Keratinocyte (primary cell): ENCODE results near the gene SPRED2. TPM values are rescaled to one million over a fixed set of nuclear protein-coding genes. Genes with fewer than 3 reads are reported as not detected.

Experiments used
- DNase-seq: peaks from one replicate; pipeline ENCODE4 v3.0.0-alpha.2; 2011; ENCODE audit warnings: low read depth, missing footprints, low spot score
- FAIRE-seq: peaks from 2 replicates; lab custom pipeline; 2011; peaks lifted over from hg19 to GRCh38; lab: Jason Lieb, UNC
- H2AFZ ChIP-seq: 2 replicates; pipeline ENCODE4 v1.6.0; 2012; ENCODE audit warnings: low read length, control low read depth, inconsistent platforms; ENCODE audit not compliant: control insufficient read depth
- H3K27ac ChIP-seq: 2 replicates; pipeline ENCODE4 v1.5.1; 2011; ENCODE audit warnings: low read length; ENCODE audit not compliant: control insufficient read depth, insufficient read depth
- H3K27me3 ChIP-seq: 3 replicates; pipeline ENCODE4 v1.6.0; 2011; ENCODE audit warnings: low read length; ENCODE audit not compliant: control insufficient read depth, insufficient read depth; ENCODE audit errors: extremely low read depth
- H3K36me3 ChIP-seq, 2 experiments: 2 replicates in 1 of 2; 3 replicates in 1 of 2; pipeline ENCODE4 v1.5.1; 2011; ENCODE audit warnings: low read length in 2 of 2, mild to moderate bottlenecking in 1 of 2; ENCODE audit not compliant: control insufficient read depth in 2 of 2, insufficient read depth in 2 of 2; ENCODE audit errors: extremely low read depth in 1 of 2
- H3K4me1 ChIP-seq: 3 replicates; pipeline ENCODE4 v1.5.1; 2011; ENCODE audit warnings: low read length; ENCODE audit not compliant: control insufficient read depth, insufficient read depth; ENCODE audit errors: extremely low read depth
- H3K4me2 ChIP-seq: 3 replicates; pipeline ENCODE4 v1.6.0; 2011; ENCODE audit warnings: low read depth, low read length; ENCODE audit not compliant: control insufficient read depth, insufficient read depth; ENCODE audit errors: extremely low read depth
- H3K4me3 ChIP-seq, 3 experiments: fragments of 200-600 bp in 1 of 3; sonication (generic) in 1 of 3; 2 replicates in 2 of 3; 3 replicates in 1 of 3; pipeline ENCODE4 v1.5.1; 2011 to 2016; ENCODE audit warnings: low read length in 3 of 3, mild to moderate bottlenecking in 3 of 3, control low read depth in 2 of 3, inconsistent platforms in 1 of 3, low read depth in 1 of 3, mixed read lengths in 1 of 3, mixed run types in 1 of 3, moderate library complexity in 1 of 3; ENCODE audit not compliant: control insufficient read depth in 2 of 3, insufficient read depth in 2 of 3; ENCODE audit errors: extremely low read depth in 1 of 3
- H3K79me2 ChIP-seq: 2 replicates; pipeline ENCODE4 v1.6.0; 2012; ENCODE audit warnings: low read length; ENCODE audit not compliant: control insufficient read depth, insufficient read depth
- H3K9ac ChIP-seq: 3 replicates; pipeline ENCODE4 v1.6.0; 2011; ENCODE audit warnings: low read length; ENCODE audit not compliant: control insufficient read depth, insufficient read depth; ENCODE audit errors: extremely low read depth
- H3K9me1 ChIP-seq: 3 replicates; pipeline ENCODE4 v1.6.0; 2011; ENCODE audit warnings: low read length; ENCODE audit not compliant: control insufficient read depth, insufficient read depth; ENCODE audit errors: extremely low read depth
- H3K9me3 ChIP-seq: 2 replicates; pipeline ENCODE4 v1.5.1; 2012; ENCODE audit warnings: low read depth, low read length; ENCODE audit not compliant: control insufficient read depth
- H4K20me1 ChIP-seq: 3 replicates; pipeline ENCODE4 v1.6.0; 2011; ENCODE audit warnings: low read length; ENCODE audit not compliant: control insufficient read depth, insufficient read depth; ENCODE audit errors: extremely low read depth
- EZH2 ChIP-seq: IDR thresholded peaks from one replicate; pipeline ENCODE4 v1.6.1; 2012; ENCODE audit warnings: inconsistent platforms, mild to moderate bottlenecking, low read length, moderate library complexity
- dilution Hi-C: fragments of 300-500 bp; cut with MboI; formaldehyde crosslinking; loops from one replicate; pipeline ENCODE4 v1.7.0; 2020; ENCODE audit warnings: low sequenced_read_pairs; ENCODE audit not compliant: extremely low pct_ligation_motif_present
- polyA plus RNA-seq, 5 experiments: library from polyadenylated mRNA; depleted of rRNA in 3 of 5; stranded (reverse) in 3 of 5; stranded (forward) in 1 of 5; unstranded in 1 of 5; fragments of >200 nt; gene quantifications; 1 replicate in 1 of 5; 2 replicates in 3 of 5; 3 replicates in 1 of 5; pipeline versions ENCODE4 v1.2.1 to v1.2.3, GENCODE V29; 2011 to 2012; ENCODE audit warnings: missing spikeins in 2 of 5, low read depth in 1 of 5, low replicate concordance in 1 of 5
- TF ChIP-seq, protein P1 (sequence below), 3 experiments: IDR thresholded peaks in 1 of 3; conservative IDR thresholded peaks in 1 of 3; optimal IDR thresholded peaks in 1 of 3; 2 replicates in 2 of 3; 3 replicates in 1 of 3; pipeline versions ENCODE3 to v1.5.1; 2011; ENCODE audit warnings: low read length in 3 of 3, mild to moderate bottlenecking in 3 of 3, moderate library complexity in 2 of 3, control low read depth in 1 of 3, inconsistent platforms in 1 of 3; ENCODE audit not compliant: insufficient read depth in 2 of 3; ENCODE audit errors: extremely low read depth in 1 of 3

SPRED2 gene
- polyA plus RNA-seq, 1 donor (not counting 4 experiments of a cell fraction or from before 2014, with no cell fraction given): 26.8 TPM

DNA sequence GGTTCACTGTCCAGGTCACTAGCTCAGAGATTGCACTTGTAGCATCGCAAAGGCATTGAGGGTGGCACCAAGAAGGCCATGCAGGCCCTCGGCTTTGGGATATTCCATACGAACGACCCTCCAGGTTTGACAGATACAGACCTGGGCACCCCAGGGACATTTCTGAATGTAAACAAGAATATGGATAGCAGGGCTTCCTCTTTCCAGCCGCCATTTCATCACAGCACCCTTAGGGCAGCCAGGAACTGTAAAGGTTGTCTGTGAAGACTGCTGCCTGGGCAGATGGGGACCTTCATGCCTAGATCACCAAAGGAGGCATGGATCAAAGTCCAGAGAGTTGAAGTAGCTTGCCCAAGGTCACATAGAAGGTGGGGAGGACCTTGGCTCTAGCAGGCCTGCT lies 134.3 kb downstream of the SPRED2 start:
- Histone ChIP-seq H2AFZ (no peak overlapping the region), H3K9me3 (no peaks in the 10 kb centered on the region), H3K79me2 (no peaks in the 10 kb centered on the region), H3K36me3 (no peaks in the 10 kb centered on the region), H3K4me1 (peaks cover 16% of the 10 kb centered on the region), H3K4me3 (no peak overlapping the region), H3K27ac (no peak overlapping the region), H3K27me3 (no peaks in the 10 kb centered on the region), H3K9ac (no peak overlapping the region), H3K9me1 (no peaks in the 10 kb centered on the region), H3K4me2 (no peak overlapping the region), H4K20me1 (no peaks in the 10 kb centered on the region)
- no peak for DNase-seq
- dilution Hi-C loops: no loop called here
- FAIRE-seq: no peak
- no peak for TF ChIP-seq EZH2
- TF ChIP-seq, protein P1, sequence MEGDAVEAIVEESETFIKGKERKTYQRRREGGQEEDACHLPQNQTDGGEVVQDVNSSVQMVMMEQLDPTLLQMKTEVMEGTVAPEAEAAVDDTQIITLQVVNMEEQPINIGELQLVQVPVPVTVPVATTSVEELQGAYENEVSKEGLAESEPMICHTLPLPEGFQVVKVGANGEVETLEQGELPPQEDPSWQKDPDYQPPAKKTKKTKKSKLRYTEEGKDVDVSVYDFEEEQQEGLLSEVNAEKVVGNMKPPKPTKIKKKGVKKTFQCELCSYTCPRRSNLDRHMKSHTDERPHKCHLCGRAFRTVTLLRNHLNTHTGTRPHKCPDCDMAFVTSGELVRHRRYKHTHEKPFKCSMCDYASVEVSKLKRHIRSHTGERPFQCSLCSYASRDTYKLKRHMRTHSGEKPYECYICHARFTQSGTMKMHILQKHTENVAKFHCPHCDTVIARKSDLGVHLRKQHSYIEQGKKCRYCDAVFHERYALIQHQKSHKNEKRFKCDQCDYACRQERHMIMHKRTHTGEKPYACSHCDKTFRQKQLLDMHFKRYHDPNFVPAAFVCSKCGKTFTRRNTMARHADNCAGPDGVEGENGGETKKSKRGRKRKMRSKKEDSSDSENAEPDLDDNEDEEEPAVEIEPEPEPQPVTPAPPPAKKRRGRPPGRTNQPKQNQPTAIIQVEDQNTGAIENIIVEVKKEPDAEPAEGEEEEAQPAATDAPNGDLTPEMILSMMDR (optimal IDR thresholded peaks at IDR 0.05 in 1 of 3, IDR thresholded peaks at IDR 0.05 in 1 of 3, conservative IDR thresholded peaks at IDR 0.05 in 1 of 3; ENCODE audit: extremely low read depth in 1 of 3, insufficient read depth in 2 of 3, low read length in 3 of 3): no peak

DNA sequence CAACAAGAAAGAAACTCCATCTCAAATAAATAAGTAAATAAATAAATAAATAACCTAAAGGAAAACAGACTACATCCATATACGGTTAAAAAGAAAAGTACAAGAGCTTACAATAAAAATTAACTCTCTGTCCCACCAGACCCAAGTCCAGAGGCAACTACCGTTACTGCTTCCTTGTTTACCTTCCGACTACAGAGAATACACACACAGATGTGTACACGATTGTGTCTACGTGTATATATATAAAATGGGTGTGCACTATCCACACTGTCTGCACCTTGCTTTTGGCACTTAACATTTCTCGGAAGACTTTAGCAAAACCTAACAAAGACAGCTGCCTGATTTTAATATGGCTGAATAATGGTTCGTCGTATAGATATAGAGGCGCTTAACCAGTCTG lies 134.9 kb downstream of the SPRED2 start:
- H3K27me3 ChIP-seq: no peaks in the 10 kb centered on the region
- dilution Hi-C loops: no loop called here
- H3K4me1 ChIP-seq: peaks cover 21% of the 10 kb centered on the region
- no peaks in the 10 kb centered on the region for H4K20me1 ChIP-seq
- FAIRE-seq (no peak), DNase-seq (no peak)
- no peaks in the 10 kb centered on the region for H3K9me3 ChIP-seq
- H2AFZ ChIP-seq: no peak overlapping the region
- no peaks in the 10 kb centered on the region for H3K9me1 ChIP-seq
- no peak overlapping the region for H3K27ac ChIP-seq
- no peaks in the 10 kb centered on the region for H3K36me3 ChIP-seq
- no peaks in the 10 kb centered on the region for H3K79me2 ChIP-seq
- TF ChIP-seq, protein P1 (optimal IDR thresholded peaks at IDR 0.05 in 1 of 3, IDR thresholded peaks at IDR 0.05 in 1 of 3, conservative IDR thresholded peaks at IDR 0.05 in 1 of 3; ENCODE audit: extremely low read depth in 1 of 3, insufficient read depth in 2 of 3, low read length in 3 of 3): no peak
- TF ChIP-seq EZH2: no peak
- H3K9ac ChIP-seq: no peak overlapping the region
- no peak overlapping the region for H3K4me3 ChIP-seq
- no peak overlapping the region for H3K4me2 ChIP-seq
